GM12878 (cell line): ENCODE data around the gene PKD1. TPM values are rescaled to one million over a fixed set of nuclear protein-coding genes. Genes with fewer than 3 reads are reported as not detected.

Source experiments
- ATAC-seq: fragments of 200-7000 bp; cut with Tn5 transposase; 3 replicates; pipeline ENCODE4 v1.9.1; 2020; ENCODE audit warnings: mild to moderate bottlenecking, moderate library complexity
- BruUV-seq: library from RNA; stranded (reverse); fragments of 400-500 nt; replicated peaks from 2 replicates; lab custom pipeline; 2021; lab: Mats Ljungman, UMichigan
- CTCF ChIA-PET: fragments of 300-600 bp; sonication (Branson Sonifier 250); formaldehyde crosslinking; extraction: SDS; loops from one replicate; lab custom pipeline; 2021; ENCODE audit warnings: inconsistent platforms; lab: Yijun Ruan, JAX
- POLR2A ChIA-PET: fragments of 350-600 bp; formaldehyde crosslinking; extraction: SDS; loops from one replicate; lab custom pipeline; 2021; ENCODE audit warnings: inconsistent platforms; lab: Charles Lee
- RAD21 ChIA-PET: fragments of 300-600 bp; sonication (Branson Sonifier 250); formaldehyde crosslinking; loops from one replicate; lab custom pipeline; 2023; ENCODE audit warnings: antibody characterized with exemption; ENCODE audit not compliant: unreplicated experiment; lab: Charles Lee
- SMC1A ChIA-PET: fragments of 300-600 bp; sonication (Branson Sonifier 250); formaldehyde crosslinking; loops from one replicate; lab custom pipeline; 2023; ENCODE audit not compliant: unreplicated experiment, uncharacterized antibody; lab: Charles Lee
- DNase-seq: peaks from one replicate; pipeline ENCODE4 v3.0.0-alpha.2; 2011; ENCODE audit warnings: low read depth, low spot score
- FAIRE-seq: peaks from 3 replicates; lab custom pipeline; 2011; peaks lifted over from hg19 to GRCh38; lab: Jason Lieb, UNC
- H2AFZ ChIP-seq: 2 replicates; pipeline ENCODE4 v1.6.0; 2011; ENCODE audit warnings: low read depth, low read length, control low read depth; ENCODE audit not compliant: control insufficient read depth
- H3K27ac ChIP-seq: 2 replicates; pipeline ENCODE4 v1.5.1; 2011; ENCODE audit warnings: control low read depth; ENCODE audit not compliant: control insufficient read depth, insufficient read depth
- H3K27me3 ChIP-seq, 2 experiments: replicated peaks in 1 of 2; 2 replicates each; pipeline versions ENCODE4 v1.6.0 to v1.6.1; 2011; ENCODE audit warnings: low read length in 1 of 2; ENCODE audit not compliant: control insufficient read depth in 2 of 2, insufficient read depth in 2 of 2
- H3K36me3 ChIP-seq, 2 experiments: 2 replicates each; pipeline ENCODE4 v1.5.1; 2011; ENCODE audit warnings: low read length in 1 of 2; ENCODE audit not compliant: control insufficient read depth in 2 of 2, insufficient read depth in 2 of 2
- H3K4me1 ChIP-seq: 2 replicates; pipeline ENCODE4 v1.6.1; 2011; ENCODE audit warnings: mild to moderate bottlenecking, low read length, moderate library complexity, mixed read lengths; ENCODE audit not compliant: control insufficient read depth, insufficient read depth
- H3K4me2 ChIP-seq: 2 replicates; pipeline ENCODE4 v1.6.0; 2011; ENCODE audit warnings: control low read depth; ENCODE audit not compliant: control insufficient read depth, insufficient read depth
- H3K4me3 ChIP-seq: fragments of 200-600 bp; sonication (generic); 2 replicates; pipeline ENCODE4 v1.5.1; 2016
- H3K79me2 ChIP-seq: 2 replicates; pipeline ENCODE4 v1.6.0; 2011; ENCODE audit warnings: low read length; ENCODE audit not compliant: control insufficient read depth, insufficient read depth
- H3K9ac ChIP-seq: 2 replicates; pipeline ENCODE4 v1.8.0; 2011; ENCODE audit warnings: low read length, control low read depth, mixed read lengths; ENCODE audit not compliant: control insufficient read depth, insufficient read depth
- H3K9me3 ChIP-seq: replicated peaks from 3 replicates; pipeline ENCODE4 v1.5.1; 2011; ENCODE audit warnings: mild to moderate bottlenecking, low read length; ENCODE audit not compliant: control insufficient read depth, insufficient read depth
- H4K20me1 ChIP-seq: 2 replicates; pipeline ENCODE4 v1.6.0; 2011; ENCODE audit not compliant: control insufficient read depth, insufficient read depth
- EGR1 ChIP-seq, 2 experiments: IDR thresholded peaks; 1 replicate in 1 of 2; 2 replicates in 1 of 2; pipeline ENCODE4 v1.6.1; 2011 to 2012; ENCODE audit warnings: low read depth in 2 of 2, low read length in 2 of 2, borderline replicate concordance in 1 of 2, mild to moderate bottlenecking in 1 of 2, moderate library complexity in 1 of 2
- NFYB ChIP-seq: IDR thresholded peaks from 2 replicates; pipeline ENCODE4 v1.6.1; 2011; ENCODE audit warnings: low read depth, mild to moderate bottlenecking, low read length, improper control_type of control experiment, moderate library complexity; ENCODE audit not compliant: insufficient read depth
- POU2F2 ChIP-seq: IDR thresholded peaks from 3 replicates; pipeline ENCODE4 v1.6.1; 2011; ENCODE audit warnings: low read depth, mild to moderate bottlenecking, low read length, borderline replicate concordance
- SP1 ChIP-seq: IDR thresholded peaks from one replicate; pipeline ENCODE4 v1.6.1; 2011; ENCODE audit warnings: low read depth, low read length
- WGBS: methylation state at CpG from one replicate; pipeline ENCODE4 v1.1.6; 2016; ENCODE audit warnings: low lambda C conversion rate; ENCODE audit not compliant: insufficient replicate concordance, insufficient coverage; ENCODE audit errors: missing lambda C conversion rate; 5-methylcytosine and 5-hydroxymethylcytosine counted together
- in situ Hi-C: fragments of 300-500 bp; cut with MboI; formaldehyde crosslinking; loops from 9 replicates; pipeline ENCODE4 v1.14.3; 2018; ENCODE audit warnings: mixed read lengths
- intact Hi-C: fragments of 100-400 bp; cut with micrococcal nuclease; formaldehyde crosslinking; loops from one replicate; pipeline ENCODE4 v1.14.2; 2022; ENCODE audit not compliant: unreplicated experiment
- polyA plus RNA-seq, 11 experiments: library from polyadenylated mRNA; depleted of rRNA in 4 of 11; unstranded in 6 of 11; stranded (reverse) in 5 of 11; fragments of >200 nt; fragmentation: Nextera tagmentation in 4 of 11; fragmentation: Illumina TruSeq in 1 of 11; extraction: Ambion mirVana in 4 of 11; extraction: Trizol in 1 of 11; gene quantifications; 1 replicate in 1 of 11; 2 replicates in 10 of 11; pipeline versions ENCODE4 v1.2.1 to v1.2.3, GENCODE V29; 2011 to 2016; ENCODE audit warnings: inconsistent platforms in 2 of 11, missing spikeins in 2 of 11, low read depth in 1 of 11
- total RNA-seq, 4 experiments: library from RNA; depleted of rRNA in 3 of 4; stranded (reverse); fragments of >200 nt in 3 of 4; fragmentation: Illumina TruSeq in 1 of 4; extraction: Trizol in 1 of 4; gene quantifications; 2 replicates each; pipeline versions ENCODE4 v1.2.1 to v1.2.3, GENCODE V29; 2013 to 2021
- TF ChIP-seq, protein P1 (sequence below): fragments of 450-650 bp; IDR thresholded peaks from 2 replicates; pipeline ENCODE4 v1.6.1; 2017; ENCODE audit warnings: borderline replicate concordance

Gene PKD1
- total and polyA plus RNA-seq, 10 of the 15 experiments (the other 5 are each of a cell fraction or from before 2014, with no cell fraction given): 0.11 to 62.0 (median 6.1) TPM

GRCh38 chr16:2147981-2148671 lies 12.4 kb upstream of the PKD1 start, which contains the start of gene RAB26:
Gene RAB26 (plus strand): TSS chr16:2148625. CDS start chr16:2148784, 159 bp downstream.
- Histone ChIP-seq H3K9me3 (no peaks in the 10 kb centered on the region), H4K20me1 (peaks cover 9% of the 10 kb centered on the region; the same call in 1 of the 2 replicates), H3K27ac (no peak within 1 kb of the TSS), H3K4me3 (peak within 1 kb of the TSS; percentile 55; the same call in 1 of the 2 replicates), H2AFZ (peak within 1 kb of the TSS; percentile 44), H3K36me3 (peaks cover 0 to 11% of the 10 kb centered on the region in 2 experiments; a peak in 2 of 4 replicates), H3K9ac (peak within 1 kb of the TSS; percentile 8; the same call in 1 of the 2 replicates), H3K27me3 (no peaks in the 10 kb centered on the region), H3K4me1 (peaks cover 37% of the 10 kb centered on the region), H3K79me2 (peaks cover 9% of the 10 kb centered on the region), H3K4me2 (peak within 1 kb of the TSS; percentile 86)
- ChIA-PET RAD21 (interaction anchor here (0.6 kb wide), 1 partner anchor 118 kb away, joined by 3 read pairs; no protein-coding TSS in a partner anchor), CTCF (interaction anchor here (1.4 to 2.3 kb wide), 4 partner anchors 12 to 144 kb away, joined by 4 to 7 read pairs (median 5); partner anchors contain the start of gene PKD1), SMC1A (no interaction called here), POLR2A (interaction anchor here (0.6 kb wide), 1 partner anchor 28 kb away, joined by 3 read pairs; no protein-coding TSS in a partner anchor)
- intact Hi-C loops: no loop called here
- in situ Hi-C loops: loop anchor here (10.0 kb wide), 2 partner anchors 63 to 283 kb away; no protein-coding TSS in a partner anchor
- FAIRE-seq: no peak
- BruUV-seq: no TSS peak
- DNase-seq: no peak
- peak; percentile 10 for TF ChIP-seq SP1
- TF ChIP-seq, protein P1, sequence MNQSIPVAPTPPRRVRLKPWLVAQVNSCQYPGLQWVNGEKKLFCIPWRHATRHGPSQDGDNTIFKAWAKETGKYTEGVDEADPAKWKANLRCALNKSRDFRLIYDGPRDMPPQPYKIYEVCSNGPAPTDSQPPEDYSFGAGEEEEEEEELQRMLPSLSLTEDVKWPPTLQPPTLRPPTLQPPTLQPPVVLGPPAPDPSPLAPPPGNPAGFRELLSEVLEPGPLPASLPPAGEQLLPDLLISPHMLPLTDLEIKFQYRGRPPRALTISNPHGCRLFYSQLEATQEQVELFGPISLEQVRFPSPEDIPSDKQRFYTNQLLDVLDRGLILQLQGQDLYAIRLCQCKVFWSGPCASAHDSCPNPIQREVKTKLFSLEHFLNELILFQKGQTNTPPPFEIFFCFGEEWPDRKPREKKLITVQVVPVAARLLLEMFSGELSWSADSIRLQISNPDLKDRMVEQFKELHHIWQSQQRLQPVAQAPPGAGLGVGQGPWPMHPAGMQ: no peak
- TF ChIP-seq EGR1 (IDR thresholded peaks at IDR 0.05; ENCODE audit: borderline replicate concordance in 1 of 2, low read depth in 2 of 2, low read length in 2 of 2): peak in 1 of 2 experiments; percentile 65; a peak in 1 of 3 replicates
- peak; percentile 73; the same call in 1 of the 3 replicates for TF ChIP-seq POU2F2
- 0 out of 2 replicates have a peak, but pooled peaks have one; percentile 23 for TF ChIP-seq NFYB
- WGBS: under 1% methylated on average over 26 of the region's 55 CpGs
- peak; percentile 37 for ATAC-seq
